Measurements from ENCODE around the gene C1orf174. TPM values are rescaled to one million over a fixed set of nuclear protein-coding genes. Genes with fewer than 3 reads are reported as not detected.

C1orf174 gene
- polyA plus RNA-seq, 1 donor from 2014 or later: 28.2 TPM

DNA sequence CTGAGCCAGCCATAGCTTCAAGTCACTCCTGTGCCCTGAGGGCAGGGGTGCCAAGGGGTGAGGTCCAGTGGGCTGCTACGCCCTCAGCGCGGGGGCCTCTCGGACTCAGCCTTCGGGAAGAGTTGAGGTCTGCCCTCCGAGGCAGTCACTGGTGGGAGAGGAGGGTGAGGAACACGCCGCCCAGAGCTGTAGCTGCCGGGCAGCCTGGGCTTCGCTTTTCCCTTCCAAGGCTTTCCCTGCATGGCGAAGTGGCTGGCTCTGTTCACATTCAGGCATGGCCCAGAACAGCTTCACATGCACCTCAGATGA is 43.0 kb upstream of the C1orf174 start:
- Histone ChIP-seq H2AFZ (ENCODE audit: low read depth, low read length) (no peak overlapping the region), H3K9me3 (ENCODE audit: low read length) (no peaks in the 10 kb centered on the region), H3K27me3 (ENCODE audit: insufficient read depth, low read depth, low read length) (no peaks in the 10 kb centered on the region), H3K79me2 (replicated peaks; ENCODE audit: insufficient read depth, low read length) (no peaks in the 10 kb centered on the region), H4K20me1 (ENCODE audit: insufficient read depth) (no peaks in the 10 kb centered on the region), H3K36me3 (ENCODE audit: insufficient read depth, low read length) (no peaks in the 10 kb centered on the region), H3K9me2 (ENCODE audit: insufficient read depth, low read length) (no peaks in the 10 kb centered on the region), H3K4me2 (ENCODE audit: low read length) (no peak overlapping the region), H3K27ac (ENCODE audit: low read length) (no peak overlapping the region), H3F3A (ENCODE audit: insufficient read depth, low read length, poor library complexity, severe bottlenecking) (no peaks in the 10 kb centered on the region), H3K9ac (ENCODE audit: low read length) (no peak overlapping the region), H3K4me3 (ENCODE audit: low read length) (no peak overlapping the region)
- TF ChIP-seq EP300 (conservative IDR thresholded peaks at IDR 0.05; ENCODE audit: poor library complexity, severe bottlenecking) (no peak), RAD21 (conservative IDR thresholded peaks at IDR 0.05) (no peak), MXI1 (conservative IDR thresholded peaks at IDR 0.05; ENCODE audit: poor library complexity, severe bottlenecking) (no peak), SMC3 (conservative IDR thresholded peaks at IDR 0.05; ENCODE audit: poor library complexity) (no peak), EZH2 (IDR thresholded peaks at IDR 0.05; ENCODE audit: borderline replicate concordance, insufficient read depth, low read length, poor library complexity, severe bottlenecking) (no peak), TAF1 (IDR thresholded peaks at IDR 0.05; ENCODE audit: low read depth) (no peak), POLR2AphosphoS5 (IDR thresholded peaks at IDR 0.05) (no peak)
- TF ChIP-seq, protein P1, sequence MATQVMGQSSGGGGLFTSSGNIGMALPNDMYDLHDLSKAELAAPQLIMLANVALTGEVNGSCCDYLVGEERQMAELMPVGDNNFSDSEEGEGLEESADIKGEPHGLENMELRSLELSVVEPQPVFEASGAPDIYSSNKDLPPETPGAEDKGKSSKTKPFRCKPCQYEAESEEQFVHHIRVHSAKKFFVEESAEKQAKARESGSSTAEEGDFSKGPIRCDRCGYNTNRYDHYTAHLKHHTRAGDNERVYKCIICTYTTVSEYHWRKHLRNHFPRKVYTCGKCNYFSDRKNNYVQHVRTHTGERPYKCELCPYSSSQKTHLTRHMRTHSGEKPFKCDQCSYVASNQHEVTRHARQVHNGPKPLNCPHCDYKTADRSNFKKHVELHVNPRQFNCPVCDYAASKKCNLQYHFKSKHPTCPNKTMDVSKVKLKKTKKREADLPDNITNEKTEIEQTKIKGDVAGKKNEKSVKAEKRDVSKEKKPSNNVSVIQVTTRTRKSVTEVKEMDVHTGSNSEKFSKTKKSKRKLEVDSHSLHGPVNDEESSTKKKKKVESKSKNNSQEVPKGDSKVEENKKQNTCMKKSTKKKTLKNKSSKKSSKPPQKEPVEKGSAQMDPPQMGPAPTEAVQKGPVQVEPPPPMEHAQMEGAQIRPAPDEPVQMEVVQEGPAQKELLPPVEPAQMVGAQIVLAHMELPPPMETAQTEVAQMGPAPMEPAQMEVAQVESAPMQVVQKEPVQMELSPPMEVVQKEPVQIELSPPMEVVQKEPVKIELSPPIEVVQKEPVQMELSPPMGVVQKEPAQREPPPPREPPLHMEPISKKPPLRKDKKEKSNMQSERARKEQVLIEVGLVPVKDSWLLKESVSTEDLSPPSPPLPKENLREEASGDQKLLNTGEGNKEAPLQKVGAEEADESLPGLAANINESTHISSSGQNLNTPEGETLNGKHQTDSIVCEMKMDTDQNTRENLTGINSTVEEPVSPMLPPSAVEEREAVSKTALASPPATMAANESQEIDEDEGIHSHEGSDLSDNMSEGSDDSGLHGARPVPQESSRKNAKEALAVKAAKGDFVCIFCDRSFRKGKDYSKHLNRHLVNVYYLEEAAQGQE (IDR thresholded peaks at IDR 0.05; ENCODE audit: borderline replicate concordance): no peak
- TF ChIP-seq, protein P2, sequence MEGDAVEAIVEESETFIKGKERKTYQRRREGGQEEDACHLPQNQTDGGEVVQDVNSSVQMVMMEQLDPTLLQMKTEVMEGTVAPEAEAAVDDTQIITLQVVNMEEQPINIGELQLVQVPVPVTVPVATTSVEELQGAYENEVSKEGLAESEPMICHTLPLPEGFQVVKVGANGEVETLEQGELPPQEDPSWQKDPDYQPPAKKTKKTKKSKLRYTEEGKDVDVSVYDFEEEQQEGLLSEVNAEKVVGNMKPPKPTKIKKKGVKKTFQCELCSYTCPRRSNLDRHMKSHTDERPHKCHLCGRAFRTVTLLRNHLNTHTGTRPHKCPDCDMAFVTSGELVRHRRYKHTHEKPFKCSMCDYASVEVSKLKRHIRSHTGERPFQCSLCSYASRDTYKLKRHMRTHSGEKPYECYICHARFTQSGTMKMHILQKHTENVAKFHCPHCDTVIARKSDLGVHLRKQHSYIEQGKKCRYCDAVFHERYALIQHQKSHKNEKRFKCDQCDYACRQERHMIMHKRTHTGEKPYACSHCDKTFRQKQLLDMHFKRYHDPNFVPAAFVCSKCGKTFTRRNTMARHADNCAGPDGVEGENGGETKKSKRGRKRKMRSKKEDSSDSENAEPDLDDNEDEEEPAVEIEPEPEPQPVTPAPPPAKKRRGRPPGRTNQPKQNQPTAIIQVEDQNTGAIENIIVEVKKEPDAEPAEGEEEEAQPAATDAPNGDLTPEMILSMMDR (IDR thresholded peaks at IDR 0.05; ENCODE audit: poor library complexity, severe bottlenecking): no peak

DNA sequence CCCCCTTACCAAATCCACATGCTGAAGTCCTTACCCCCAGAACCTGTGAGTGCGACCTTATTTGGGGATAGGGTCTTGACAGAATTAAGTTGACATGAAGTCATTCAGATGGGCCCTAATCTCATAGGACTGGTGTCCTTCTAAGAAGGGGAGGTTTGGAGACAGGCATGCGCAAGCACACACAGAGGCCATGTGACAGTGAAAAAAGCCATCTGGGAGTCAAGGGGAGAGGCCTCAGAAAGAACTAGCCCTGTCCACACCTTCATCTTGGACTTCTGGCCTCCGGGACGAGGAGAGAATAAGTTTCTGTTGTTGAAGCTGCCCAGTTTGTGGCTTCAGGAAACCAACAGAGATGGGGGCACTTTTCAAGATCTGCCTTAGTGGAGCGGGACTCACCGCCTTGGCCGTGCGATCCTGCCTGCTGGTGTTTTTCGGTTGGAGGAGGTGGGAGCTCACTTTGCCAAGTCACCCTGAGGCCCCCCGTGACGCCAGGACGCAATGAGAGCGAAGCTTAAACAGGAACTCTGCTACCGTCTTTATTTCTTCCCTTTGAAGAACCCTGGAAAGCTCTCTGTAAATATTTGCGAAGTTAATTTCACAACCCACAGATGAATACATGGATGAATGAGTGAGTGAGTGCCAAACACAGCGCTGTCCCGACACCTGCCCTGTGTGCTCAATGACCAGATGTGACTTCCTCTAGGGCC is 42.5 kb upstream of the C1orf174 start:
- H3K27me3 ChIP-seq (ENCODE audit: insufficient read depth, low read depth, low read length): no peaks in the 10 kb centered on the region
- no peaks in the 10 kb centered on the region for H3K9me2 ChIP-seq (ENCODE audit: insufficient read depth, low read length)
- no peak overlapping the region for H3K27ac ChIP-seq (ENCODE audit: low read length)
- H3K79me2 ChIP-seq (replicated peaks; ENCODE audit: insufficient read depth, low read length): no peaks in the 10 kb centered on the region
- H3K9ac ChIP-seq (ENCODE audit: low read length): no peak overlapping the region
- no peak overlapping the region for H3K4me3 ChIP-seq (ENCODE audit: low read length)
- no peak overlapping the region for H3K4me2 ChIP-seq (ENCODE audit: low read length)
- H3K9me3 ChIP-seq (ENCODE audit: low read length): no peaks in the 10 kb centered on the region
- H2AFZ ChIP-seq (ENCODE audit: low read depth, low read length): no peak overlapping the region
- H3F3A ChIP-seq (ENCODE audit: insufficient read depth, low read length, poor library complexity, severe bottlenecking): no peaks in the 10 kb centered on the region
- TF ChIP-seq, protein P1 (IDR thresholded peaks at IDR 0.05; ENCODE audit: borderline replicate concordance): no peak
- TF ChIP-seq, protein P2 (IDR thresholded peaks at IDR 0.05; ENCODE audit: poor library complexity, severe bottlenecking): no peak
- TF ChIP-seq SMC3 (conservative IDR thresholded peaks at IDR 0.05; ENCODE audit: poor library complexity): no peak
- no peak for TF ChIP-seq POLR2AphosphoS5 (IDR thresholded peaks at IDR 0.05)
- TF ChIP-seq EZH2 (IDR thresholded peaks at IDR 0.05; ENCODE audit: borderline replicate concordance, insufficient read depth, low read length, poor library complexity, severe bottlenecking): no peak
- no peak for TF ChIP-seq EP300 (conservative IDR thresholded peaks at IDR 0.05; ENCODE audit: poor library complexity, severe bottlenecking)
- TF ChIP-seq MXI1 (conservative IDR thresholded peaks at IDR 0.05; ENCODE audit: poor library complexity, severe bottlenecking): no peak
- no peak for TF ChIP-seq RAD21 (conservative IDR thresholded peaks at IDR 0.05)
- no peak for TF ChIP-seq TAF1 (IDR thresholded peaks at IDR 0.05; ENCODE audit: low read depth)
- no peaks in the 10 kb centered on the region for H3K36me3 ChIP-seq (ENCODE audit: insufficient read depth, low read length)
- no peaks in the 10 kb centered on the region for H4K20me1 ChIP-seq (ENCODE audit: insufficient read depth)

Data from neural cell (in vitro differentiated cells).